ENCODE results near the gene ZC3HAV1.
A peak's percentile ranks its signal among the peaks of the same experiment; 100 is the strongest.
"Not testable (repeated sequence)": the region's sequence is repeated elsewhere in the genome, so short reads cannot be mapped to it uniquely, and the experiment has no call there.

Gene ZC3HAV1

DNA sequence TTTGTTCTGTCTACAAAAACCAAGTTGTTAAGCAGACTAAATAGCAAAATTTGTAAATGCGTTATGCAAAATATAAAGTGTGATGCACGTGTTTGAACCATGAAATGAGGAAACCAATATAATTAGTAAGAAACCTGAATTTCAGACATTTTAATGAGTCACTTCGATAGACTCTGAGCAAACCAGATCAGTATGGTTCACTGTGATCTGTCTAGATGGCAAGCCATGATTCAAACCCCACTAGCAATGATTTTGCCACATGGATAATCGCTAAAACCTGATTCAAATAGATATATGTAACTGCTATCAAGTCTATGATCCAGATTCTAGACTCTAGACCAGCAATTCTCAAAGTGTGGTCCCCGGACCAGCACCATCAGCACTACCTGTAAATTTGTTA, 24.8 kb downstream of the ZC3HAV1 start:
- DNase-seq, result no peak

DNA sequence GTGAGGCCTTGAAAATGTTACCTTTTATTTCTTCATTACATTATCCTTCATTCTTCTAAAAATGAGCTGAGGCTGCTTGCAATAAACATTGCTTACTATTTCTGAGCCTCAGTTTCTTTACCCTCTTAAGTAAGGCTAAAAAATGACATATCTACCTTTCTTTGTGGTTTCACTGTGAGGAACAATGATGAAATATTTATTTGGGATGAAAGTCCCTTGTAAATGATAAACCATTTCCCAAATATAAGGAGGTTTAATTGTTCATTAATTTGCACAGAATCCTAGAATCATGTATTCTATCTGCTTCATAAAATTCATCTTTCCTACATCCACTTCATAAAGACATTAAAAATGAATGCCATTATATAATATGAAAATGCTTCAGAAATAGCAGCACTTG, 27.9 kb downstream of the ZC3HAV1 start:
- no peak for DNase-seq

DNA sequence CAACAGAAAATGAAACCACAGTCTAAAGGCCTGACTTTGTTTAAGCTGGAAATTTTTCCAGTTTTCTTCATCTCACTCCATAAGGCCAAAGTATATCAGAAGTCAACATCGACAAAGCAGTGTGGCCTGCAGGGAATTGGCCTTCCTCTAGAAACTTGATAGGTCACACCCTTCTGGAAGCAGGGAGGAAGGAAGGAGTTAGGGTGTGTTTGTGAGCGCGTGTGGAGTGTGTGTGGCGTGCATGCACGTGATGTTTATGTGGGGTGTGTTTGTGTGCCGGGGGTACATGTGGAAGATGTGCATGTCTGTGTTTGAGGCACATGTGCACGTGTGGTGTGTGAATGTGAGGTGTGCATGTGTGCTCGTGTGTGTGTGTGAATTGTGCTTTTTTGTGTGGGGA, 28.6 kb downstream of the ZC3HAV1 start:
- DNase-seq, result no peak

DNA sequence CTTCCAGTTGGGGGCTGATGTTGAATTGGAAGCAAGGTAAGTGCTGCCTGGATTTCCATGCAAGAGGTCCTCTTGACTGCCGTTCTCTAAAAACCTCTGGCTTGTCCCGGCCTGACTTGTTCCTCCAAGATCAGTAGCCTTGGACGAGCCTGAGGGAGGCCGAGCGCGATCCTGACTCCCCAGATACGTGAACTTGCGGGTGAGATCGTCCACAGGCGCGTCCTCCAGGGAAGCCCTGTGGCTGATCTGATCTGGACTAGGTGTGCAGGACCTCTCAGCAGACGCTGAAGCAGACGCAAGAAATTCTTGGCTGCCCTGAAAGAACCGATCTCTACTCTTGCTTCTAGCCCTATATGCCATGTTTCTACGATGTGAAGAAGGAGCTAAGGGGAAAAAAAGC, 29.7 kb downstream of the ZC3HAV1 start:
- DNase-seq, result no peak

DNA sequence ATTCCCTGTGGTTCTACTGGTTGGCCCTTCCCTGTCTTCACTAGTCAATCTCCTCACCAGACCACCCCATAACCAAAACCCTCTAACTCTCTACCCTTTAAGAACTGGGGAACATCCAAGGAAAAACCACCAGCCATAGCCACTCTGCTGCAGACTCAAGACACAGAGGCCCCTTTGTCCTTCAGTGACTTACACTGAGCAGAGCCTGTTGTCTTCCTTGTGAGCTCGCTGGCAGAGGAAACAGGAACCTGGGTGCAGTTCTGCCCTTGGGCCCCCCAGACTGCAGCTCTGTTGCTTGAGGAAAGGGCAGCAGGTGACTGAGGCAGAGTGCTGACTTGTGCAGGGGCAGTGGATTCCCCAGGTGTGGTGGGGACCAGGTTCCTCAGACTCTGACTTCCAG, 30.6 kb downstream of the ZC3HAV1 start:
- DNase-seq, result no peak

DNA sequence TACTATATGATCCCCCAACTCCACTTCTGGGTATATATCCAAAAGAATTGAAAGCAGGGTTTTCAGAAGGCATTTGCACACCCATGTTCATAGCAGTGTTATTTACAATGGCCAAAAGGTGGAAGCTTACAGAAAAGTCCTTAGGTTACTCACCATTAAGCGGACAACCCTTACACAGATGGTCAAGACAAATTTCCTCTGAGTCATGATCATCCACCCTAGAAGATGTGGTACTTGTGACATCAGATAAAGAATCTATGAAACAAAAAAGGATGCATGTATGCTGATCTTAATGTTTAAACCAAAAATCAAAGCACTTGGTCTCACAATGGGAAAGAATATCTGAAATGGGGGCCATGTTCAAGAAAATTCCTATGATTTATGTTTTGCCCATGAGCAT, 31.1 kb downstream of the ZC3HAV1 start:
- DNase-seq, result no peak

DNA sequence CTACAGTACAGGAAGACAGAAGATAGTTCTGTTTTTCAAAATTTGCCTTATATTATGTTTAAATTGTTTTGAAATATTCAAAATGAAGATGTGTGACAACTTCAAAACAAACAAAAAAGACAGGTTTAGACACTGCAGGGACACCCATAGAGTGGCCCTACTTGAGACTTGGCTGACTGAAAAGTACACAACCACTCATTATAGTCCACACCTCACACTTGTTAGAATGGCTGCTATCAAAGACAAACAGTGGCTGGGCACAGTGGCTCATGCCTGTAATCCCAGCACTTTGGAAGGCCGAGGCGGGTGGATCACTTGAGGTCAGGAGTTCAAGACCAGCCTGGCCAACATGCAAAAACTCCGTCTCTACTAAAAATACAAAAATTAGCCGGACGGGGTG, 31.8 kb downstream of the ZC3HAV1 start:
- DNase-seq, result not testable (repeated sequence)

DNA sequence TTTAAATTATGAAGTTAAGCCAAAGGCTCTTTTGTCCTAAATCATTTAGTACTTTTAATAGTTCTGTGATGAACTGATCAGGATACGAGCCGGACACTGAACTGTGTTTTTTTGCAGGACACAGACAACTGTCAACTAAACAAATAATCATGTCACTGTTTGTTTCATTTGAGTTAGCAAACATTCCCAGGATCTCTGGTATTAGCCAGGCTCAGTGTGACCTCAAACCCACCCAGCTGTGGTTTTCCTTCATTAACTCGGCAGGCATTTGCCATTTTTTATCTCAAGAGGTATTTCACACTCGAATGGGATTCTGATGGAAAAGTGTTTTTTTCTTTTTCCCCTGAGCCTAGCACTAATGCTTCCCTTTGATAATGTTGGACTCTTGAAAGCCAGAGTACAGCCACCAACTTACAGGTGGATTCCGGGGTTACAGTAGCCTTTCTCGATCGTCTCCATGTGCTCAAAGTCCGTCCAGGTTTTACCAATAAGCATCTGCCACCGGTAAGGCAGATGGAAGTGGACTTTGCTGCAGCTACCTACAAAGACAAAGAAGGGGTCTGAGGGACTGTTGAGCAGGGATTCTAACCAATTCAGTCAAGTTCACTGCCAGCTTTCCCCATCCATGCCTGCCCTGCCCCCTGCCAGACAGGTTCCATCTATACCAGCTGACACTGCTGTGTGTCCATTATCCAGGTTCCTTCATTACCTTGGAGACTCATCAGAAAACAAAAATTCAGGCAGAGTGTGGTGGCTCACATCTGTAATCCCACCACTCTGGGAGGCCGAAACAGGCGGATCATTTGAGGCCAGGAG, 33.4 kb downstream of the ZC3HAV1 start:
- DNase-seq, result peak; percentile 57

DNA sequence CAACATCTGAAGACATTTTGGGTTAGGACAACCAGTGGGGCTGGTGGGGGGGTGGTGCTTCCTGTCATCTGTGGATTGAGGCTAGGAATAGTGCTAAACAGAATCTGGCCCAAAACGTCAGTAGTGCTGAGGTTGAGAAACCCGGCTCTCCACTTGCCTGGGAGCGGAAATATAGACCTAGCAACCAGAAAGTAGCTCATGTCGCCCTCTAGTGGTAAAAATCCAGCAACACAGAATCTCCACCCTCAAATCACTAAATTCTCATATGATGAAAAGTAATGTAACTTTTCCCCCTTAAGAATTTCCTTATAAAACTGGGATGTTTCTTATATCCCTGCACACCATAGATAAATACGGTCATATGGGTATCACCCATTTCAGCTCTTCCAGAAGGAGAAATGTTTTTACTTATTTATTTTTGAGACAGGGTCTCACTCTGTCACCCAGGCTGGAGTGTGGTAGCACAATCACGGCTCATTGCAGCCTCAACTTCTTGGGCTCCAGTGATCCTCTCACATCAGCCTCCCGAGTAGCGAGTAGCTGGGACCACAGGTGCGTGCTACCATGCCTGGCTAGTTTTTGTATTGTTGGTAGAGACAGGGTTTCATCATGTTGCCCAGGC, 34.4 kb downstream of the ZC3HAV1 start:
- DNase-seq, result peak; percentile 83

DNA sequence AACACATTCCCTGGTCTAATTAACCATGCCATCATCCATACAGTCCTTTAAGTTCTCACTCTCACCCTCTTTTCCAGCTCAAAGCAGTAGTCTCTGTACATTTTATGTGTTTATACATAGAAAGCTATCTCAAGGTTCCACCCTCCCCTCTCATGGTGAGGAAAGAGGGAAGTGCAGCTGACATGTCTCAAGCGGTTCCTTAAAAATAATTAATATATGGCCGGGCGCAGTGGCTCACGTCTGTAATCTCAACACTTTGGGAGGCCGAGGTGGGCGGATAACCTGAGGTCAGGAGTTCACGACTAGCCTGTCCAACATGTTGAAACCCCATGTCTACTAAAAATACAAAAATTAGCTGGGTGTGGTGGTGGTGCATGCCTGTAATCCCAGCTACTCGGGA, 36.7 kb downstream of the ZC3HAV1 start:
- no peak for DNase-seq

DNA sequence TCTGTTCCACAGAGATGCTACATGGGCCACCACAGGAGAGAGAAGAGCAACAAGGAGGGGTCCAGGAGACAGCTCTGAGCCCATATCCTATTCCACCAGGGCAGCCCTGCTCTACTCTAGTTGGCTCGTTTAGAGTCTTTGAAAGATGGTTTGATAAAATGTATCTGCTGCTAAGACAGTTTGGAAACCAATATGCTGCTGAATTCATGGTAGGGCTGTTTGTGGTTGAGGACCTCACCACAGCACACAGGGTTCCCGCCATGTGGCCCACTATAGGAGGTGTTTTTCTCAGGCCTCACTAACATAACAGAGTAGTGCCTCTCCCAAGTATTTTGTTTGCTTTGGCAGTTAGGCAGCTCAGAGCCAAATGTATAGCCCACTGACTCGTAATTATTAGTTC, 37.8 kb downstream of the ZC3HAV1 start:
- no peak for DNase-seq

DNA sequence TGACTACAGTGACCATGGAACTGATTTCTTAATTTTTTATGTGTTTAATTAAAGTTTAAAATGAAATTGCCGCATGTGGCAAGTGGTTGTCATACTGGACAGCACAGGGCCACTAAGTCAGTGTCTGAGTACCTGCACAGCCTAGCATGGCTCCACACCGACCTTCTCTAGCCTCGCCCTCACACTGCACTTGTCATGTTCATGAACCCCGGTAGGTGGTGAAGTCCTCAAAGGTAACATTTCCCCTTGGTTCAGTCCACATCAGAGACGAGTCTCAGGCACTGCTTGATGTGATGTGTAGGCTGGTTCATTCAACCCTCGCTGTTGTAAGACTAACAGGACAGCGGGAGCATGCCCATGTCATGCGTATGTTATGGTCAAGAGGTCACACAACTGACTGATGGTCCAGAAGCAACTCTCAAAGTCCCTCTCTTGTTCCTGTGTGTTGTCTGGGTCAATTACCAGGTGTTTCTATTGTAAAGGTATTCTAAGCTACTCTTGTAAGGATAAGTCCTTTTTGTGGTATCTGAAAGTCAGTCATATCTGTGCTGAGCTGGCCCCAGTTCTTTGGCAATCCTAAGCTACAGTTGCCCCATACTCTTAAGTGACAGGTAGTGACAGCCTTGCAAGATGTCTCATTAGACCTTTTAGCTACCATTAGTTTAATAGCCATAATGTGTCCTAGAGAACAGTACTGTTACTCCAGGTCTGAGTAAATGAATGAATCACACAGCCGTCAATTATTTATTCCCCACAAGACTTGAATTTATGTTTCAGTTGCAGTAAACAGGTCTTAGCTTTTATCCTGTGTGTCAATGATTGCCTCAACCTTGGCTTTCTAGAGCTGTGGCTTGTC, 40.7 kb downstream of the ZC3HAV1 start:
- DNase-seq, result no peak

DNA sequence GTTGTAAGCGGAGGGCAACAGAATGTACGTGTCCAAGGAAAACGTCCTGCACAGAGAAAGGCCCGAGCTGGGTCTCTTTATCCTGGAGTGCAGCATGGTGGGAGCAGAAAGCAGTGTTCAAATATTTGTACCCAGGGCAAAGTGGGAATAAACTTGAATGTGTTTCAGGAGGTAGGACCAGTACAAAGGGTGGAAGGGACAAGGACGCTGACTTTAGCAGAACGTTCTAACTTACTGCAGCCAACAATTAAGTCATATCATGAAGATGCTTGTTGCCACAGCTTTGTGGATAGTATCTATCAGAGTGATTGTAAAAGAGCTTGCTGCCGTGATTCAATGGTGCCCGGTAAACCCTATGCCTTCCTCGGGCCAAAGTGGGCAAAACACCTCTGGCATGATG, 43.2 kb downstream of the ZC3HAV1 start:
- DNase-seq, result no peak

DNA sequence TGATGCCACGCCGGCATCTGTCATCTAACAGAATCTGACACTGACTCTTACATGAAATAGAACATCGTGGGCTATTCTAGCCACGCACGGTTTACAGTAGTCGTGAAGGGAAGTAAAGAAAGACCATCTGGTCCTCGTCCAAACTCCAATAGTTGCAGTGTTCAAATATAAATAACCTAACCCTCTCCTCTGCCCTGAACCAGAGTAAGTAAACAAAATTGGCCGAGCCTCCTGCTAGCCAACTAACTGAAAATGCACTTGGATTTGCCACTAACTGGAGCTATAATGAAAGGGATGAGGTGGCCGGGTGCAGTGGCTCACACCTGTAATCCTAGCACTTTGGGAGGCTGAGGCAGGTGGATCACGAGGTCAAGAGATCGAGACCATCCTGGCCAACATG, 44.2 kb downstream of the ZC3HAV1 start:
- DNase-seq, result no peak

DNA sequence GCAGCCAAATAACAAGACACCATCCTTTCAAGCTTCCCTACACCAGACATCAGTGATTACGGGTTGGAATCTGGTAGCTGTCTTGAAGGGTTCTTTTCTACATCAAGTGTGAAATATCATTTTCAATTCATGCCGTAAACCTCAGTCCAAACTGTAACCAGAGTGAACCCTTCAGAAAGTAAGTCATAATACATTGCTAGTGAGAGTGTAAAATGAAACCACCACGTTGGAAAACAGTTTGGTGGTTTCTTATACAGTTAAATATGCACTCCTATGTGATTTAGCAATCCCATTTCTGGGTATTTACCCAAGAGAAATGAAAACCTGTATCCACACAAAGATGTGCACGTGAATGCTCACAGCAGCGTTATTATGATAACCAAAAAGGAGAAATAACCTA, 48.1 kb downstream of the ZC3HAV1 start:
- no peak for DNase-seq

DNA sequence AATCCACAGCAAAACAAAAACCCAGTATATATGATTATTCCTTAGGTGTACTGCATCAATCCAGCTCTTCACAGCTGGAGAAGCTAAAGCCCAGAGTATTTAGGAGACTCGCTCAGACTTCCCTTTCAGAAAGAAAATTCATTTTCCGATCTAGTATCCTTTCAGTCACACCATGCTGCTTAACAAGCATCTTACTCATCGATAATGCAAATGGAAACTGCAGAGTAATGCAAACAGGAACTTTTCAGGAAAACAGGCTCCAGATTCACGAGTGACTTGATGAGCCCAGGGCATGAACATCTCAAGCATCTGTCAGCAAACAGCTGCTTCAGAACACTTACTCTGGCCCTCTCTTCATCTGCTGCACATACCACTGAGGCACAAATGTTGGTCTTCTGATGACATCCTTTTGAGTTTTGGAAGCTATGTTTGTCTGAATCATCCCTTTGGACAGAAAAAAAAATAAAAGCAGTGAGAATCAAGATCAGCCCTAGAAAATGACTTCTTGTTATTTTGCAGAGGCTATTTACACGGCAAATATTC, 48.8 kb downstream of the ZC3HAV1 start:
- DNase-seq, result no peak

DNA sequence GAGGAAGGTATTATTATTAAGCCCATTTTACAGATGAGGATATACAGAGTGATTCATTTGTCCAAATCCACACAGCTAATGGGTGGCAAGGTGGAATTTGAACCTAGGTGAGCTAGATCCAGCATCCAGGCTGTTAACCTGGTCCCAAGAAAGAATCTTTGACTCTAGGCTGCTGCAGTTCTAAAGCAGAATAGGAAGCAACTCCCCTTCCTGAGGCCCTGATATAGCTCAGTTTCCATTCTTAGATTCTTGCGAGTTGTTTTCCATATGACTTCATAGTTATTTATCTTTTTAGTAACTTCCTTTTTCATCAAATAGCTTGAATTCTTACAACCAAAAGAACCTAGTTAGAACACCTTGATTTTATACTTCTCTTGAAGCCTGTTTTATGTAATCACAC, 49.6 kb downstream of the ZC3HAV1 start:
- no peak for DNase-seq

DNA sequence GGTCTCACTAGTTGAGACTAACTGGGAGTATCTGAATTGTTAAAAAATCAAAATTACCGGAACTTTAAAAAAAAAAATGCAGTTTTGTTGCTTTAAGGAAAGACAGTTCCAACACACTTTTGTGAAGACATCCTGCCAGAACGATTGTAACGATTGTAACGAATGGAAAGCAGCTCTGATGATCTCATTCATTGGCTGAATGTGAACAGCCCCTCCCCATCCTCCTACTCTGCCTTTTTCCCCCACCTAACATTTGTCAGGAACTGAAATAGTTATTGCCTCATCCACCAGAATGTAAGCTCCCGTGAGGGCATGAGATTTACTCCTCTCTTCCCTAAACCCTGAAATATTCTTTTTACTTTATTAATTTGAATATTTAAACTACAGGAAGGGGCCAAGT, 50.6 kb downstream of the ZC3HAV1 start:
- DNase-seq, result no peak

DNA sequence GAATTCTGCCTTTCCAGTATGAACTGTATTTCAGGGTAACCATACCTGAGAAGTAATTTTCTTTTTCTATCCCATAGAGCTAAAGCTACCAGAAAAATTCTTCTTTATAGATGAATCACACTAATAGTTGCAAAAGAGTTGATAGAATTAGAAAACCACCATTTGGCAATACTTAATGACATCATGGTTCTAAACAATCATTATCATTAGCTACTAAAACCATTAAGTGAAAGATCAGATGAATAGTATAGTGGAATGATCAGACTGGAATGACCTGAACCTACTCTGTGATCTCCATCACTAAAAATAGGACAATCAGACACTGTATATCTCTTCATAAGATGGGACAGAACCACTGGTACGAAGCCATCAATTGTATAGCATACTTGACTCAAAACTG, 53.8 kb downstream of the ZC3HAV1 start:
- no peak for DNase-seq

DNA sequence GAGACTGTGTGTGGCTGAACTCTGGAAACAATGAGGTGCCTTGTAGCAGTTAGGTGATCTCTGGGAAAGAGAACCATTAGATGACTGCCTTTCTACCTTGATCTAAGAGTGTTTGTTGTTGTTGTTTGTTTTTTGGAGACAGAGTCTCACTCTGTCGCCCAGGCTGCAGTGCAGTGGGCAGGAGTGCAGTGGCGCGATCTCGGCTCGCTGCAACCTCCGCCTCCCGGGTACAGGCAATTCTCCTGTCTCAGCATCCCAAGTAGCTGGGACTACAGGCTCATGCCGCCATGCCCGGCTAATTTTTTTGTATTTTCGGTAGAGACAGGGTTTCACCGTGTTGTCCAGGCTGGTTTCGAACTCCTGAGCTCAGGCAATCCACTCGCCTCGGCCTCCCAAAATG, 54.9 kb downstream of the ZC3HAV1 start:
- DNase-seq, result not testable (repeated sequence)

DNA sequence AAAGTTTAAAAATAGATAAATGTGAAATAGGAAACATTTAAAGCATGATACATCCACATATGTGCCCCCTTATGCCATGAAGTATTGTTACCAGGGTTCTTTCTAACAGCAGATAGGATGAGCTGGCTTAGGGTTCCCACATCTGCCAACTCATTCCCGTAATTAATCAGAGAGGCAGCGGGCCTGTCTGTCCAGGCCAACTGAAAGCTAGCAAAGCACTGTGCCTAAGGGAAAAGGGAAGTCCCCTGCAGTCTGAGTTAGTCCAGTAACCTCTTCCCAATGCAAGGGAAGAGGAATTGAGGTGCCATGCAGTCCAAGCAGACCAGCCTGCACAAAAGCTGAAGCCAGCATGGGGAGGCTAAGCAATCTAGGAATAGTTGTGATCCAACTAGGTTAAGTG, 55.4 kb downstream of the ZC3HAV1 start:
- DNase-seq, result no peak

DNA sequence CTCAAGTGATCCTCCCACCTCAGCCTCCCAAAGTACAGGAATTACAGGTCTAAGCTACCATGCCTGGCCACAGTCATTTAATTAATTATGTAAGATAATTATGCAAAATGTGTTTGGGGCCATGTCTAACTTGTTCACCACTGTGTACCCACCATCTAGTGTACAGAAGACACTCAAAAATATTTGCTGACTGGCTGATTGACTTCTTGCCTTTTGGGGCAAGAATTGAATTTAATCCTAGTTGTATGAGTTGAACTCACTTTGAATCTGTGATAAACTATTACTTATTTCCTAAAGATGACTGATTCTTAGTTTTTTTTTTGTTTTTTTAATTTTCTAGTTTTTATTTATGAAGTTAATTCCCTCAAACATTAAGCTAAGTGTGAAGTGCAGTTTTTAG, 57.9 kb downstream of the ZC3HAV1 start:
- DNase-seq, result no peak

DNA sequence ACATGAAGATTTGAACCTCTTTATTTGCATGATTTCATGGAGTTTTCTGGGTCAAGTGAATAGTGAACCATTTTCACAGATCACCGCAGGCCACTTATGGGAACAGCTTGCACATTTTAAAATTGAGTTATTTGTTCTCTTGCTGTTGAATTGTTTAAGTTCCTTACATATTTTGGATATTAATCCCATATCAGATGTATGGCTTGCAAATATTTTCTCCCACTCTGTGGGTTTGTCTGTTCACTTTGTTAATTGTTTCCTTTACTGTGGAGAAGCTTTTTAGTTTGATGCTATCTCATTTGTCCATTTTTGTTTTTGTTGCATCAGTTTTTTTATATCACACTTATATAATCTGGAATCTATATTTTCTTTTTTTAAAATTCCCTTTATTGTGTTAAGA, 59.6 kb downstream of the ZC3HAV1 start:
- no peak for DNase-seq

DNA sequence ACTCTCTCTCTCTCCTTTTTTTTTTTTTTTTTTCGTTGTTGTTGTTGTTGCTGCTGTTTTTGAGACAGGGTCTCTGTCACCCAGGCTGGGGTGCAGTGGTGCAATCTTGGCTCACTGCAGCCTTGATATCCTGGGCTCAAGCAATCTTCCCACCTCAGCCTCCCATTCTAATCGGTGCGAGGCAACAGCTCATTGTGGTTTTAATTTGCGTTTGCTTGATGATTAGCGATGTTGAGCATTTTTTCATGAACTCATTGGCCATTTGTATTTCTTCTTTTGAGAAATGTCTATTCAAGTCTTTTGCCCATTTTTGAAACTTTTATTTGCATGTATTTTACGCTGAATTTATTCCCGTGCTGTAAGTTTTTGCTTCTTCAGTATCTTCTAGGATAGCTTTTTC, 60.4 kb downstream of the ZC3HAV1 start:
- DNase-seq, result no peak
